Heart right ventricle (tissue), 16 donors: ENCODE measurements around the gene CPNE5. TPM values are rescaled to one million over a fixed set of nuclear protein-coding genes. Genes with fewer than 3 reads are reported as not detected.

Experiments used
- ATAC-seq, 8 donors: fragments of 200-7000 bp; cut with Tn5 transposase; one replicate each; pipeline ENCODE4 v1.9.1; 2020; ENCODE audit warnings: mild to moderate bottlenecking in 8 of 8, moderate library complexity in 8 of 8, moderate number of reproducible peaks in 1 of 8
- DNase-seq, 2 donors: peaks; one replicate each; pipeline ENCODE4 v3.0.0-alpha.2; 2020
- H3K27ac ChIP-seq, 10 donors: fragments of 200-600 bp; sonication (generic) in 2 of 10; one replicate each; pipeline versions ENCODE4 v1.5.0 to v1.8.0; 2020 to 2022; ENCODE audit warnings: mild to moderate bottlenecking in 3 of 10
- H3K27me3 ChIP-seq, 7 donors: fragments of 200-600 bp; one replicate each; pipeline ENCODE4 v1.8.0; 2021 to 2022; ENCODE audit warnings: mild to moderate bottlenecking in 2 of 7
- H3K36me3 ChIP-seq, 9 donors: fragments of 200-600 bp; sonication (generic) in 1 of 9; one replicate each; pipeline versions ENCODE4 v1.5.0 to v1.8.0; 2020 to 2022; ENCODE audit warnings: mild to moderate bottlenecking in 2 of 9
- H3K4me1 ChIP-seq, 9 donors: fragments of 200-600 bp; sonication (generic) in 1 of 9; one replicate each; pipeline versions ENCODE4 v1.5.0 to v1.8.0; 2020 to 2022; ENCODE audit warnings: mild to moderate bottlenecking in 4 of 9
- H3K4me3 ChIP-seq, 10 donors: fragments of 200-600 bp; sonication (generic) in 2 of 10; one replicate each; pipeline versions ENCODE4 v1.5.0 to v1.8.0; 2020 to 2022; ENCODE audit warnings: mild to moderate bottlenecking in 7 of 10, moderate library complexity in 2 of 10
- H3K9me3 ChIP-seq, 11 donors: fragments of 200-600 bp in 10 of 11; sonication (generic) in 2 of 11; one replicate each; pipeline versions ENCODE4 v1.5.0 to v1.8.0; 2013 to 2022; ENCODE audit warnings: mild to moderate bottlenecking in 2 of 11, control low read depth in 1 of 11, moderate library complexity in 1 of 11
- CTCF ChIP-seq, 9 donors: fragments of 200-600 bp; sonication (generic) in 2 of 9; IDR thresholded peaks; one replicate each; pipeline versions ENCODE4 v1.5.0 to v1.8.0; 2021 to 2022; ENCODE audit warnings: antibody characterized with exemption in 9 of 9, mild to moderate bottlenecking in 5 of 9, moderate library complexity in 1 of 9
- WGBS, 2 donors: extraction: QIAGEN DNeasy Blood & Tissue Kit; methylation state at CpG; one replicate each; pipeline ENCODE4 v1.1.7; 2013; ENCODE audit warnings: inconsistent platforms in 1 of 2; 5-methylcytosine and 5-hydroxymethylcytosine counted together
- intact Hi-C, 10 donors: fragments of 100-400 bp; cut with DNase I; formaldehyde crosslinking; loops; one replicate each; pipeline versions ENCODE4 v1.11.1 to v1.14.2; 2022
- polyA plus RNA-seq, 2 donors: library from polyadenylated mRNA; stranded (reverse); fragments of 200-250 nt; gene quantifications; one replicate each; pipeline ENCODE4 v1.2.3, GENCODE V29; 2013
- total RNA-seq, 10 donors: library from RNA; stranded (reverse); fragmentation: NEBNext Ultra II Directional in 3 of 10; extraction: Animal tissue kit (Norgen Biotek cat#: 25700) in 3 of 10; gene quantifications; one replicate each; pipeline versions ENCODE4 v1.2.1 to v1.2.4, GENCODE V29; 2021 to 2023
- donor health status: Arrhythmogenic right ventricular cardiomyopathy.
- donor health status: ischemic (EF 13 %, LVEDD 7.1; RV severe dilation, severe dysfunction).
- donor health status: healthy with polysubstance abuse.
- donor health status: DM: no; HTN: yes; CAD: no.
- donor health status: DM: no; HTN: no; CAD: no.
- donor health status: ischemic (EF 25% LVEDD 6.9; RV normal size, moderate dysfunction).
- donor health status: ischemic (EF 25% LVEDD 5.7; RV mildly dilated, moderate dysfunction).
- donor health status: healthy.
- donor health status: DM: yes; HTN: yes; CAD: no.
- donor health status: Ischemic cardiomyopathy.
- donor health status: ischemic (EF 35%, LVEDD 5.7; RV mildly dilated, moderate dysfunction).
- donor health status: nonischemic (EF 11% LVEDD 7.7; RV severe dilation, severe dysfunction).
- donor health status: DM: yes; HTN: yes; CAD: no.
- donor health status: PGD.
- donor health status: ischemic (EF 29% LVEDD 5.4; RV normal size, mild dysfunction).
- donor health status: nonischemic (EF 23%, LVEDD 6.1; RV moderate dilation, normal function).

The CPNE5 gene
- total and polyA plus RNA-seq, 12 donors, result 2.8 to 98.2 (median 24.4) TPM

GRCh38 chr6:36837686-36838085 lies 1.6 kb downstream of the CPNE5 start:
- H3K9me3 ChIP-seq, result no peaks in the 10 kb centered on the region
- intact Hi-C loops, result no loop called here
- no peaks in the 10 kb centered on the region for H3K36me3 ChIP-seq
- peak overlapping the region in 3 of 10 donors; percentile 77 to 86 (median 79) for H3K27ac ChIP-seq
- no peak for TF ChIP-seq CTCF (IDR thresholded peaks at IDR 0.05)
- 82 to 91% methylated on average over 6 of the region's 6 CpGs for WGBS, 2 donors
- peaks cover 2 to 45% (median 24%) of the 10 kb centered on the region in 9 donors for H3K4me1 ChIP-seq
- H3K27me3 ChIP-seq, result peaks cover 0 to 37% (median 0%) of the 10 kb centered on the region in 7 donors
- H3K4me3 ChIP-seq, result peak overlapping the region in 4 of 10 donors; percentile 56 to 61 (median 58)
- ATAC-seq (no peak), DNase-seq (no peak)

DNA sequence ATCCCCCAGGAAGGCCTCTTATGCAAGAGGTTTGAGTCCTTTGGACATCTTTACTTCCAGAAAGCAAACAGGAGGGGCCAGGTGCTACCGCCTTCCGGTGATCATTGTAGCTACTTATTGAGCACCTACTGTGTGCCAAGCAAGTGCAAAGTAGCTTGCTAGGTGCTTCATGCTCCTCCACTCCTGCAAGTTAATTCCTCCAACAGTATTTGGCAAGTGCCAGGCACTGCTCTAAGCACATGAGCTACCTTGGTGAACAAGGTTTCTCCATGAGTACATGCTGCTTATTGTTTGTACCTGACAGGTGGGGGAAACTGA lies 2.3 kb downstream of the CPNE5 start:
- WGBS, 2 donors, result 87 to 92% methylated on average over 2 of the region's 2 CpGs
- no peaks in the 10 kb centered on the region for H3K9me3 ChIP-seq
- H3K36me3 ChIP-seq, result no peaks in the 10 kb centered on the region
- TF ChIP-seq CTCF (IDR thresholded peaks at IDR 0.05), result no peak
- intact Hi-C loops, result no loop called here
- no peak for ATAC-seq
- H3K27me3 ChIP-seq, result peaks cover 0 to 37% (median 0%) of the 10 kb centered on the region in 7 donors
- peaks cover 2 to 43% (median 23%) of the 10 kb centered on the region in 9 donors for H3K4me1 ChIP-seq
- no peak overlapping the region for H3K4me3 ChIP-seq
- H3K27ac ChIP-seq, result peak overlapping the region in 4 of 10 donors; percentile 3 to 19 (median 5)
- DNase-seq, result no peak

GRCh38 chr6:36836111-36837021 lies 2.9 kb downstream of the CPNE5 start:
- peak in 2 of 9 donors; percentile 25 to 28 for TF ChIP-seq CTCF (IDR thresholded peaks at IDR 0.05)
- Histone ChIP-seq H3K36me3 (no peaks in the 10 kb centered on the region), H3K4me1 (peaks cover 2 to 42% (median 21%) of the 10 kb centered on the region in 9 donors), H3K27me3 (peaks cover 0 to 36% (median 0%) of the 10 kb centered on the region in 7 donors), H3K27ac (peak overlapping the region in 6 of 10 donors; percentile 3 to 62 (median 30)), H3K4me3 (no peak overlapping the region), H3K9me3 (no peaks in the 10 kb centered on the region)
- WGBS, 2 donors, result 70 to 79% methylated on average over 3 of the region's 3 CpGs
- intact Hi-C loops, result no loop called here
- peak in 3 of 8 donors; percentile 5 to 28 (median 22) for ATAC-seq
- no peak for DNase-seq

GRCh38 chr6:36834576-36835341 lies 4.5 kb downstream of the CPNE5 start:
- peak overlapping the region in 3 of 10 donors; percentile 14 to 34 (median 19) for H3K4me3 ChIP-seq
- 45 to 52% methylated on average over 17 of the region's 17 CpGs for WGBS, 2 donors
- DNase-seq, result no peak
- intact Hi-C loops, result no loop called here
- peak in 6 of 8 donors; percentile 12 to 45 (median 26) for ATAC-seq
- H3K36me3 ChIP-seq, result no peaks in the 10 kb centered on the region
- no peak for TF ChIP-seq CTCF (IDR thresholded peaks at IDR 0.05)
- peaks cover 0 to 43% (median 16%) of the 10 kb centered on the region in 9 donors for H3K4me1 ChIP-seq
- H3K27me3 ChIP-seq, result peaks cover 0 to 20% (median 0%) of the 10 kb centered on the region in 7 donors
- H3K27ac ChIP-seq, result peak overlapping the region in 6 of 10 donors; percentile 4 to 62 (median 32)
- no peaks in the 10 kb centered on the region for H3K9me3 ChIP-seq
